ENCODE data around the gene IFIT3. TPM values are rescaled to one million over a fixed set of nuclear protein-coding genes. Genes with fewer than 3 reads are reported as not detected.

Gene IFIT3, protein sequence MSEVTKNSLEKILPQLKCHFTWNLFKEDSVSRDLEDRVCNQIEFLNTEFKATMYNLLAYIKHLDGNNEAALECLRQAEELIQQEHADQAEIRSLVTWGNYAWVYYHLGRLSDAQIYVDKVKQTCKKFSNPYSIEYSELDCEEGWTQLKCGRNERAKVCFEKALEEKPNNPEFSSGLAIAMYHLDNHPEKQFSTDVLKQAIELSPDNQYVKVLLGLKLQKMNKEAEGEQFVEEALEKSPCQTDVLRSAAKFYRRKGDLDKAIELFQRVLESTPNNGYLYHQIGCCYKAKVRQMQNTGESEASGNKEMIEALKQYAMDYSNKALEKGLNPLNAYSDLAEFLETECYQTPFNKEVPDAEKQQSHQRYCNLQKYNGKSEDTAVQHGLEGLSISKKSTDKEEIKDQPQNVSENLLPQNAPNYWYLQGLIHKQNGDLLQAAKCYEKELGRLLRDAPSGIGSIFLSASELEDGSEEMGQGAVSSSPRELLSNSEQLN
- total RNA-seq = 5.8 and 100 TPM in 2 replicates

DNA sequence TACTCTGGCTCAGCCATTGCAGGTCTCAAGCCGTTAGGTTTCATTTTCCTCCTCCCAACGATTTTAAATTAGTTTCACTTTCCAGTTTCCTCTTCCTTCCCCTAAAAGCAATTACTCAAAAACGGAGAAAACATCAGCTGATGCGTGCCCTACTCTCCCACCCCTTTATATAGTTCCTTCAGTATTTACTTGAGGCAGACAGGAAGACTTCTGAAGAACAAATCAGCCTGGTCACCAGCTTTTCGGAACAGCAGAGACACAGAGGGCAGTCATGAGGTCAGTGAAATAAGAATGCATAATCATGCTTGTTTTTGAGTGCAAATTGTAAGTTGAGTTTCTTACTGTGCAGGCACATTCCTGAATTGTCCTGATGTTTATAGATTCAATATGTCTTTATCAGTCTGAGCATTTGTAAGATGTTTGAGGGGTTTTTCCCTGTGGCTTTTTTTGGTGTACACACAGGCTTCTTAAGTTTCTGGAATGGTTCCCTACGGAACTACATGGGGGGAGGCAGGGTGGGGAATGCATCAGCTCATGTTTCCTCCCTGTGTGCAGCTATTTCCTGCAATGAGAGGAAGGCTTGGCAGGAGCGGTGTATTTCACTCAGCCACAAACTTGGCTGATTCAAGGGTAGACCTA, at the start of gene IFIT3:
Gene IFIT3 (plus strand): TSS at position 195 of the 639 bp plus-strand sequence. CDS start 77 bp downstream, at position 272.

DNA sequence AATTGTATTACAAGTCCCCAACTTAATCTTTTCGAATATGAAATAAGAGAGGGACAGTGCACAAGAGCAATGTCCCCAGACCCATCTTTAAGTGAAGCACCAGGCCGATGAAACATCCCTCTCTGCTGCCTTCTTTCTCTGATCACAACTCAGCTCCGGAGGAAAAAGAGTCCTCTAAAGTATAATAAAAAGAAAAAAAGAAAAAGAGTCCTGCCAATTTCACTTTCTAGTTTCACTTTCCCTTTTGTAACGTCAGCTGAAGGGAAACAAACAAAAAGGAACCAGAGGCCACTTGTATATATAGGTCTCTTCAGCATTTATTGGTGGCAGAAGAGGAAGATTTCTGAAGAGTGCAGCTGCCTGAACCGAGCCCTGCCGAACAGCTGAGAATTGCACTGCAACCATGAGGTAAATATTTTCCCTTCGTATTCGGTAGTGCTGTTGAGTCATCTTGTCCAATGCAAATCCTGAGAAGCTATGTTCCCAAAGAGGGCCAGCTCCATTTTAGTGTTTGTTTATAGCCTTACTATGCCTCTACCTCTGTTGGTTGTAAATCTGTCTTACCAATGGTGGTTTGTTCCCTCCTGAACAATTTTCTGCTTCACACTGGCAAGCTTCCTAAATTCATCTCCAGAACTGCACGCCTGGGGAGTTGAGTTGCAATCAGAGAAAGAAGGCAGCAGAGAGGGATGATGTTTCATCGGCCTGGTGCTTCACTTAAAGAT, 25.9 kb upstream of the IFIT3 start, which contains the start of gene IFIT2:
Gene IFIT2 (plus strand): TSS at position 326 of the 725 bp plus-strand sequence. CDS start 78 bp downstream, at position 404.

DNA sequence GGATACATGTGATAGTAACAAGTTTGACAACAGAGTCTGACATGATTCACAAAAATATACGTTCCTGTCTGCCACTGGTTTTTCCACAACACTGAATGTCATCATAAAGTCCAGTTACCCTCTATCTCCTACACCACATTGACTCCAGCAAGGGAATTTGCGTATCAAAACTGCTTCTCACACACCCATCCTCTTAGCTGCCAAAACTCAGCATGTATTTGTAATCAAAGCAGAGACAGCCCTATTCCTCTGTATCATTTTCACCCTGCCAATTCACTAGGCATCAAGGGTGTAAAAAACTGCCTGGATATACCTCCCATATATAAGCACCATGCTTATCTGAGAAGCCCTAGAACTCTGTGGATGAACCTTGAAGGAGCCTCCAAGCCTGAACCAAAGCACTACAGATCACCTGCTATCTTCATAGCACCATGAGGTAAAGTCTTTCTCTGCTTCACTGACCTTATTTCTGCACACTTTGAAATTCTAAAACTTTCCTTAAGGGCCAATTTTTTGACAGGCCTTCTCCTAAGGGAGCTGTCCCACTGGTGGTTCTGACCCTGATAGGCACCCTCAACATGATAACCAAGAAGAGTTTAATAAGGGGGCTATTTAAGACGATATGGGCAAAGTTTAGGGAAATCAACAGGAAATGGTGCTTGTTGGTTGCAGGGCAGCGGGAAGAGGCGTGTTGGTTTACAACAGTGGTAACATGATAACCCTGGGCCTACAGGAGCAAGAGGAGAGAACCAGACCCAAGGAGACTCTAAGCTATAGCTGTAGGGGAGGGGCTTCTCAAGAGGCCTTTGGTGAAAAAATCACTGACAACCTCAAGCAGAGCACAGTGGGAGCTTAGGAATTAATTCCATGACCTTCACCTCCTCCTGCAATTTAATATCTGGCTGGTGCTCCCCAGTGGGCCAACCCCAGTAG, 50.2 kb downstream of the IFIT3 start, which contains the start of gene IFIT1B:
Gene IFIT1B (plus strand): TSS at position 352 of the 933 bp plus-strand sequence. CDS start 80 bp downstream, at position 432.

Other genes with a start within 250 kb of the IFIT3 start
- gene CH25H, start 120.7 kb upstream of the IFIT3 start, total RNA-seq = not detected in 2 replicates
- gene LIPA, start 76.2 kb upstream of the IFIT3 start, total RNA-seq = 22.7 and 66.4 TPM in 2 replicates
- gene IFIT2, start 26.0 kb upstream of the IFIT3 start, total RNA-seq = 0.97 and 15.2 TPM in 2 replicates
- not detected in 2 replicates for gene IFIT1B, start 50.1 kb downstream of the IFIT3 start, total RNA-seq
- gene IFIT1, start 64.6 kb downstream of the IFIT3 start, total RNA-seq = 6.5 and 164 TPM in 2 replicates
- gene IFIT5, start 86.6 kb downstream of the IFIT3 start, total RNA-seq = 9.4 and 67.9 TPM in 2 replicates
- gene SLC16A12, start 207.6 kb downstream of the IFIT3 start, total RNA-seq = not detected in 2 replicates

All from epithelial cell of umbilical artery (primary cell).